Kidney (tissue), 22 donors: Measurements from ENCODE around the gene TFDP1. TPM values are rescaled to one million over a fixed set of nuclear protein-coding genes. Genes with fewer than 3 reads are reported as not detected.
A peak's percentile ranks its signal among the peaks of the same experiment; 100 is the strongest.

Source experiments
- DNase-seq, 5 donors: peaks; one replicate each; pipeline ENCODE4 v3.0.0-alpha.2; 2013 to 2020
- FAIRE-seq: peaks from 2 replicates; lab custom pipeline; 2012; peaks lifted over from hg19 to GRCh38; lab: Jason Lieb, UNC
- H3K27ac ChIP-seq, 2 donors: one replicate each; pipeline ENCODE4 v1.7.0; 2013; ENCODE audit warnings: low read depth in 2 of 2, low read length in 2 of 2, inconsistent platforms in 1 of 2
- H3K27me3 ChIP-seq: one replicate; pipeline ENCODE4 v1.7.1; 2013; ENCODE audit warnings: low read length, inconsistent platforms; ENCODE audit not compliant: control insufficient read depth, insufficient read depth
- H3K36me3 ChIP-seq, 3 donors: one replicate each; pipeline versions ENCODE4 v1.7.0 to v1.7.1; 2013; ENCODE audit warnings: low read length in 3 of 3, control low read depth in 1 of 3, inconsistent platforms in 1 of 3; ENCODE audit not compliant: insufficient read depth in 3 of 3, control insufficient read depth in 2 of 3
- H3K4me1 ChIP-seq, 3 donors: one replicate each; pipeline versions ENCODE4 v1.7.0 to v1.7.1; 2013; ENCODE audit warnings: low read length in 3 of 3, inconsistent platforms in 1 of 3, low read depth in 1 of 3; ENCODE audit not compliant: control insufficient read depth in 2 of 3, insufficient read depth in 2 of 3
- H3K4me3 ChIP-seq, 3 donors: one replicate each; pipeline versions ENCODE4 v1.7.0 to v1.8.1; 2013; ENCODE audit warnings: low read length in 3 of 3, control low read depth in 1 of 3, inconsistent platforms in 1 of 3
- H3K9ac ChIP-seq, 3 donors: one replicate each; pipeline versions ENCODE4 v1.7.0 to v1.7.1; 2013; ENCODE audit warnings: low read length in 3 of 3, control low read depth in 1 of 3, inconsistent platforms in 1 of 3
- H3K9me3 ChIP-seq, 3 donors: one replicate each; pipeline versions ENCODE4 v1.7.0 to v1.7.1; 2013; ENCODE audit warnings: low read length in 3 of 3, control low read depth in 1 of 3, inconsistent platforms in 1 of 3; ENCODE audit not compliant: control insufficient read depth in 2 of 3, insufficient read depth in 1 of 3
- CTCF ChIP-seq: IDR thresholded peaks from 3 replicates; pipeline ENCODE4 v1.5.1; 2012; ENCODE audit warnings: mild to moderate bottlenecking, moderate library complexity, borderline replicate concordance; ENCODE audit not compliant: insufficient read depth; ENCODE audit errors: extremely low read depth
- intact Hi-C: fragments of 100-400 bp; cut with DNase I; formaldehyde crosslinking; loops from one replicate; pipeline ENCODE4 v1.11.1; 2022
- long read RNA-seq, 10 donors: library from polyadenylated mRNA in 1 of 10; unstranded in 1 of 10; transcript quantifications; one replicate each; pipeline ENCODE4 v2.0.0 and lab custom pipeline, GENCODE V29; 2021 to 2026
- polyA plus RNA-seq: library from polyadenylated mRNA; stranded (reverse); fragments of 350-450 nt; fragmentation: Illumina TruSeq; extraction: RNeasy Lipid Tissue Mini Kit (QIAGEN cat#74804); gene quantifications from one replicate; pipeline ENCODE4 v1.2.3, GENCODE V29; 2014; ENCODE audit warnings: low read depth, low replicate concordance; ENCODE audit not compliant: insufficient read depth
- total RNA-seq: library from RNA; stranded (reverse); fragmentation: NEBNext Ultra II Directional; extraction: Animal tissue kit (Norgen Biotek cat#: 25700); gene quantifications from one replicate; pipeline ENCODE4 v1.2.1, GENCODE V29; 2021
- donor health status: control.
- donor health status: control.
- donor health status: control.
- donor health status: control.
- donor health status: control.
- donor health status: DM: yes; HTN: yes; CAD: no.
- donor health status: Normal renal cell carcinoma (clear cell type).

Gene TFDP1
- total RNA-seq (46.9 TPM), polyA plus RNA-seq (33.8 TPM)
- long read RNA-seq, donor 1, partial matches to known transcripts: 0 of 7 reads
- long read RNA-seq, donor 1, other reads (novel, unspliced or antisense): 0 of 7 reads
- long read RNA-seq, donor 2, transcript TFDP1-201 (12 exons, 2,648 nt): major isoform, 6 of 42 reads
- long read RNA-seq, donor 2, partial matches to known transcripts: 33 of 42 reads
- long read RNA-seq, donor 2, other reads (novel, unspliced or antisense): 0 of 42 reads
- long read RNA-seq, donor 3, transcript TFDP1-204 (3 exons, 447 nt): minor isoform, 5 of 18 reads
- long read RNA-seq, donor 3, transcript TFDP1-201 (12 exons, 2,648 nt): major isoform, 13 of 18 reads
- long read RNA-seq, donor 3, partial matches to known transcripts: 0 of 18 reads
- long read RNA-seq, donor 3, other reads (novel, unspliced or antisense): 0 of 18 reads
- long read RNA-seq, donor 4, transcript TFDP1-201 (12 exons, 2,648 nt): major isoform, 5 of 8 reads
- long read RNA-seq, donor 4, partial matches to known transcripts: 0 of 8 reads
- long read RNA-seq, donor 4, other reads (novel, unspliced or antisense): 0 of 8 reads
- long read RNA-seq, donor 5: 0 reads
- long read RNA-seq, donor 6, partial matches to known transcripts: 17 of 22 reads
- long read RNA-seq, donor 6, other reads (novel, unspliced or antisense): 0 of 22 reads
- long read RNA-seq, donor 7, transcript TFDP1-201 (12 exons, 2,648 nt): major isoform, 28 of 72 reads
- long read RNA-seq, donor 7, partial matches to known transcripts: 11 of 72 reads
- long read RNA-seq, donor 7, other reads (novel, unspliced or antisense): 32 of 72 reads
- long read RNA-seq, donor 8, partial matches to known transcripts: 25 of 32 reads
- long read RNA-seq, donor 8, other reads (novel, unspliced or antisense): 0 of 32 reads
- long read RNA-seq, donor 9, partial matches to known transcripts: 16 of 22 reads
- long read RNA-seq, donor 9, other reads (novel, unspliced or antisense): 0 of 22 reads
- long read RNA-seq, donor 10, partial matches to known transcripts: 5 of 10 reads
- long read RNA-seq, donor 10, other reads (novel, unspliced or antisense): 0 of 10 reads

GRCh38 chr13:113584205-113584869 lies at the start of gene TFDP1:
Gene TFDP1, plus strand, starts transcription at chr13:113584753. Its CDS starts 1,085 bp downstream, at chr13:113585838.
- DNase-seq (peak; percentile 88 to 95 (median 92)), FAIRE-seq (no peak)
- Histone ChIP-seq H3K9ac (peak within 1 kb of the TSS in 1 of 3 donors; percentile 12), H3K27me3 (no peaks in the 10 kb centered on the region), H3K27ac (no peak within 1 kb of the TSS), H3K4me3 (peak within 1 kb of the TSS; percentile 34 to 56 (median 50)), H3K36me3 (peaks cover 0 to 12% (median 4%) of the 10 kb centered on the region in 3 donors), H3K4me1 (peaks cover 0 to 6% (median 0%) of the 10 kb centered on the region in 3 donors), H3K9me3 (no peaks in the 10 kb centered on the region)
- peak; percentile 5 for TF ChIP-seq CTCF
- intact Hi-C loops: no loop called here

- no peak for TF ChIP-seq CTCF
These were observed 49.2 kb upstream of the TFDP1 start for GRCh38 chr13:113535381-113535781.

GRCh38 chr13:113536461-113537110 lies 48.0 kb upstream of the TFDP1 start:
- FAIRE-seq: no peak
- Histone ChIP-seq H3K9ac (no peak overlapping the region), H3K4me3 (no peak overlapping the region), H3K9me3 (no peaks in the 10 kb centered on the region), H3K4me1 (no peaks in the 10 kb centered on the region), H3K27me3 (no peaks in the 10 kb centered on the region), H3K27ac (no peak overlapping the region), H3K36me3 (peaks cover 0 to 6% (median 6%) of the 10 kb centered on the region in 3 donors)
- DNase-seq: peak in 1 of 5 donors; percentile 51
- intact Hi-C loops: no loop called here
- no peak for TF ChIP-seq CTCF

More at GRCh38 chr13:113535381-113535781, 49.2 kb upstream of the TFDP1 start:
- H3K4me1 ChIP-seq: no peaks in the 10 kb centered on the region
- DNase-seq (peak in 1 of 5 donors; percentile 37), FAIRE-seq (no peak)
- H3K9ac ChIP-seq: no peak overlapping the region
- no peaks in the 10 kb centered on the region for H3K27me3 ChIP-seq
- intact Hi-C loops: no loop called here
- no peaks in the 10 kb centered on the region for H3K9me3 ChIP-seq
- peaks cover 0 to 8% (median 6%) of the 10 kb centered on the region in 3 donors for H3K36me3 ChIP-seq
- H3K4me3 ChIP-seq: no peak overlapping the region
- H3K27ac ChIP-seq: no peak overlapping the region
